K562 (cell line): ENCODE measurements around the gene NENF. TPM values are rescaled to one million over a fixed set of nuclear protein-coding genes. Genes with fewer than 3 reads are reported as not detected.
A peak's percentile ranks its signal among the peaks of the same experiment; 100 is the strongest.

Experiments used
- HIVEP1 ChIP-seq: fragments of 250-450 bp; sonication (Bioruptor Pico); IDR thresholded peaks from 2 replicates; pipeline ENCODE4 v1.4.0; 2020; ENCODE audit warnings: mild to moderate bottlenecking
- ZNF76 ChIP-seq: fragments of 250-450 bp; sonication (Bioruptor Pico); IDR thresholded peaks from 2 replicates; pipeline ENCODE4 v1.4.0; 2020; ENCODE audit warnings: mild to moderate bottlenecking, moderate library complexity, borderline replicate concordance
- polyA plus RNA-seq, 8 experiments: library from polyadenylated mRNA; depleted of rRNA in 4 of 8; stranded (reverse) in 5 of 8; unstranded in 3 of 8; fragments of >200 nt; fragmentation: Nextera tagmentation in 2 of 8; fragmentation: Illumina TruSeq in 1 of 8; extraction: Ambion mirVana in 2 of 8; extraction: Trizol in 1 of 8; gene quantifications; 2 replicates each; pipeline versions ENCODE4 v1.2.1 to v1.2.3, GENCODE V29; 2011 to 2014; ENCODE audit warnings: inconsistent platforms in 1 of 8, missing spikeins in 1 of 8
- total RNA-seq, 7 experiments: library from RNA; depleted of rRNA in 6 of 7; stranded (reverse); fragments of >200 nt in 6 of 7; fragmentation: Illumina TruSeq in 2 of 7; extraction: Trizol in 2 of 7; gene quantifications; 2 replicates each; pipeline versions ENCODE4 v1.2.1 to v1.2.3, GENCODE V29; 2011 to 2021; ENCODE audit warnings: low replicate concordance in 1 of 7
- TF ChIP-seq, protein P1 (sequence below): fragments of 450-650 bp; IDR thresholded peaks from 2 replicates; pipeline ENCODE4 v1.6.1; 2016; ENCODE audit warnings: mild to moderate bottlenecking, moderate library complexity
- TF ChIP-seq, protein P2 (sequence below): IDR thresholded peaks from 2 replicates; pipeline ENCODE4 v1.6.1; 2012; ENCODE audit warnings: low read depth, low read length, improper control_type of control experiment, borderline replicate concordance
- TF ChIP-seq, protein P3 (sequence below), 2 experiments: fragments of 450-650 bp in 1 of 2; sonication (generic) in 1 of 2; formaldehyde crosslinking; conservative IDR thresholded peaks; 2 replicates each; pipeline versions ENCODE4 v1.4.0 to v1.8.1; 2020 to 2022; ENCODE audit warnings: mild to moderate bottlenecking in 1 of 2, missing genetic modification reagents in 1 of 2
- TF ChIP-seq, protein P4 (sequence below): fragments of 200-800 bp; sonication (Bioruptor generic); IDR thresholded peaks from 2 replicates; pipeline ENCODE4 v1.6.1; 2016; ENCODE audit warnings: missing genetic modification characterization, missing compliant biosample characterization

The NENF gene
- total and polyA plus RNA-seq, 9 of the 15 experiments (the other 6 are each of a cell fraction or from before 2014, with no cell fraction given), result 6.1 to 100 (median 72.8) TPM

DNA sequence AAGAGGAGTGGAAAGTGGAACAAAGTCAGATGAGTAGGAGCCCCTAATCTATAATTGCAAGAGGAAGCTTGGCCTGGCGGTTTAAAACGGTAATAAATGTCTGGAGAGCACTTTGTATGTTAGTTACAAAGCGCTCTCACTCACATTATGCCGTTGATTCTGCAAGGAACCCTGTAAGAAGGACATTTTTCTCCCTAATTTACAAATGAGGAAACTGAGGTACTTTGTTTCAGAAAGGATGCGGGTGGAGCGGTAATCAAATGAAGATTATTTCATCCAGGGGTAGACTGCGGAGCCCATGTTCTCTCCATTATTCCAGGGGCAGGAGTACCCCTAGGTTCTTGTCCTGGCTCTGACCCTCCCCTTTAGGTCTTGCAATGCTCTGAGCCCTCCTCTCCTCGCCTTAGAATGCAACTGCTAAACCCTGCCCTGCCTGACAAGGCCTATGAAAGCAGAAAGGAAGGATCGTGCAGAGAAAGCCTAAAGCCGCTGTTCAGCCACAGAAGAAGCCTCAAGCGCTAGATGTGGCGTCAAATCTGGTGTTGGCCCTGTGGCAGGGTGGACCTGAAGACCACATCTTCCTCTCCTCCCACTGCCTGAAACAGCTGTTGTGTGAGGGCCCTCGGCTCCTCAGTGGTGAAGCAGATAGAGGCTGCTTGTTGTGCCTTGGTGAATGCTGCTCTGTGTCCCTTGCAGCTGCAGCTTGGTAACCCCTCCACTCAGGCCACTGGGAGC lies 17.4 kb upstream of the NENF start (continued):
- TF ChIP-seq, protein P1, sequence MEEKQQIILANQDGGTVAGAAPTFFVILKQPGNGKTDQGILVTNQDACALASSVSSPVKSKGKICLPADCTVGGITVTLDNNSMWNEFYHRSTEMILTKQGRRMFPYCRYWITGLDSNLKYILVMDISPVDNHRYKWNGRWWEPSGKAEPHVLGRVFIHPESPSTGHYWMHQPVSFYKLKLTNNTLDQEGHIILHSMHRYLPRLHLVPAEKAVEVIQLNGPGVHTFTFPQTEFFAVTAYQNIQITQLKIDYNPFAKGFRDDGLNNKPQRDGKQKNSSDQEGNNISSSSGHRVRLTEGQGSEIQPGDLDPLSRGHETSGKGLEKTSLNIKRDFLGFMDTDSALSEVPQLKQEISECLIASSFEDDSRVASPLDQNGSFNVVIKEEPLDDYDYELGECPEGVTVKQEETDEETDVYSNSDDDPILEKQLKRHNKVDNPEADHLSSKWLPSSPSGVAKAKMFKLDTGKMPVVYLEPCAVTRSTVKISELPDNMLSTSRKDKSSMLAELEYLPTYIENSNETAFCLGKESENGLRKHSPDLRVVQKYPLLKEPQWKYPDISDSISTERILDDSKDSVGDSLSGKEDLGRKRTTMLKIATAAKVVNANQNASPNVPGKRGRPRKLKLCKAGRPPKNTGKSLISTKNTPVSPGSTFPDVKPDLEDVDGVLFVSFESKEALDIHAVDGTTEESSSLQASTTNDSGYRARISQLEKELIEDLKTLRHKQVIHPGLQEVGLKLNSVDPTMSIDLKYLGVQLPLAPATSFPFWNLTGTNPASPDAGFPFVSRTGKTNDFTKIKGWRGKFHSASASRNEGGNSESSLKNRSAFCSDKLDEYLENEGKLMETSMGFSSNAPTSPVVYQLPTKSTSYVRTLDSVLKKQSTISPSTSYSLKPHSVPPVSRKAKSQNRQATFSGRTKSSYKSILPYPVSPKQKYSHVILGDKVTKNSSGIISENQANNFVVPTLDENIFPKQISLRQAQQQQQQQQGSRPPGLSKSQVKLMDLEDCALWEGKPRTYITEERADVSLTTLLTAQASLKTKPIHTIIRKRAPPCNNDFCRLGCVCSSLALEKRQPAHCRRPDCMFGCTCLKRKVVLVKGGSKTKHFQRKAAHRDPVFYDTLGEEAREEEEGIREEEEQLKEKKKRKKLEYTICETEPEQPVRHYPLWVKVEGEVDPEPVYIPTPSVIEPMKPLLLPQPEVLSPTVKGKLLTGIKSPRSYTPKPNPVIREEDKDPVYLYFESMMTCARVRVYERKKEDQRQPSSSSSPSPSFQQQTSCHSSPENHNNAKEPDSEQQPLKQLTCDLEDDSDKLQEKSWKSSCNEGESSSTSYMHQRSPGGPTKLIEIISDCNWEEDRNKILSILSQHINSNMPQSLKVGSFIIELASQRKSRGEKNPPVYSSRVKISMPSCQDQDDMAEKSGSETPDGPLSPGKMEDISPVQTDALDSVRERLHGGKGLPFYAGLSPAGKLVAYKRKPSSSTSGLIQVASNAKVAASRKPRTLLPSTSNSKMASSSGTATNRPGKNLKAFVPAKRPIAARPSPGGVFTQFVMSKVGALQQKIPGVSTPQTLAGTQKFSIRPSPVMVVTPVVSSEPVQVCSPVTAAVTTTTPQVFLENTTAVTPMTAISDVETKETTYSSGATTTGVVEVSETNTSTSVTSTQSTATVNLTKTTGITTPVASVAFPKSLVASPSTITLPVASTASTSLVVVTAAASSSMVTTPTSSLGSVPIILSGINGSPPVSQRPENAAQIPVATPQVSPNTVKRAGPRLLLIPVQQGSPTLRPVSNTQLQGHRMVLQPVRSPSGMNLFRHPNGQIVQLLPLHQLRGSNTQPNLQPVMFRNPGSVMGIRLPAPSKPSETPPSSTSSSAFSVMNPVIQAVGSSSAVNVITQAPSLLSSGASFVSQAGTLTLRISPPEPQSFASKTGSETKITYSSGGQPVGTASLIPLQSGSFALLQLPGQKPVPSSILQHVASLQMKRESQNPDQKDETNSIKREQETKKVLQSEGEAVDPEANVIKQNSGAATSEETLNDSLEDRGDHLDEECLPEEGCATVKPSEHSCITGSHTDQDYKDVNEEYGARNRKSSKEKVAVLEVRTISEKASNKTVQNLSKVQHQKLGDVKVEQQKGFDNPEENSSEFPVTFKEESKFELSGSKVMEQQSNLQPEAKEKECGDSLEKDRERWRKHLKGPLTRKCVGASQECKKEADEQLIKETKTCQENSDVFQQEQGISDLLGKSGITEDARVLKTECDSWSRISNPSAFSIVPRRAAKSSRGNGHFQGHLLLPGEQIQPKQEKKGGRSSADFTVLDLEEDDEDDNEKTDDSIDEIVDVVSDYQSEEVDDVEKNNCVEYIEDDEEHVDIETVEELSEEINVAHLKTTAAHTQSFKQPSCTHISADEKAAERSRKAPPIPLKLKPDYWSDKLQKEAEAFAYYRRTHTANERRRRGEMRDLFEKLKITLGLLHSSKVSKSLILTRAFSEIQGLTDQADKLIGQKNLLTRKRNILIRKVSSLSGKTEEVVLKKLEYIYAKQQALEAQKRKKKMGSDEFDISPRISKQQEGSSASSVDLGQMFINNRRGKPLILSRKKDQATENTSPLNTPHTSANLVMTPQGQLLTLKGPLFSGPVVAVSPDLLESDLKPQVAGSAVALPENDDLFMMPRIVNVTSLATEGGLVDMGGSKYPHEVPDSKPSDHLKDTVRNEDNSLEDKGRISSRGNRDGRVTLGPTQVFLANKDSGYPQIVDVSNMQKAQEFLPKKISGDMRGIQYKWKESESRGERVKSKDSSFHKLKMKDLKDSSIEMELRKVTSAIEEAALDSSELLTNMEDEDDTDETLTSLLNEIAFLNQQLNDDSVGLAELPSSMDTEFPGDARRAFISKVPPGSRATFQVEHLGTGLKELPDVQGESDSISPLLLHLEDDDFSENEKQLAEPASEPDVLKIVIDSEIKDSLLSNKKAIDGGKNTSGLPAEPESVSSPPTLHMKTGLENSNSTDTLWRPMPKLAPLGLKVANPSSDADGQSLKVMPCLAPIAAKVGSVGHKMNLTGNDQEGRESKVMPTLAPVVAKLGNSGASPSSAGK, result no peak; the same call in 1 of the 2 replicates
- TF ChIP-seq ZNF76 (CRISPR knock-in tag) (peak; percentile 28; the same call in 1 of the 2 replicates), HIVEP1 (CRISPR knock-in tag) (0 out of 2 replicates have a peak, but pooled peaks have one; percentile 27)
- TF ChIP-seq, protein P2, sequence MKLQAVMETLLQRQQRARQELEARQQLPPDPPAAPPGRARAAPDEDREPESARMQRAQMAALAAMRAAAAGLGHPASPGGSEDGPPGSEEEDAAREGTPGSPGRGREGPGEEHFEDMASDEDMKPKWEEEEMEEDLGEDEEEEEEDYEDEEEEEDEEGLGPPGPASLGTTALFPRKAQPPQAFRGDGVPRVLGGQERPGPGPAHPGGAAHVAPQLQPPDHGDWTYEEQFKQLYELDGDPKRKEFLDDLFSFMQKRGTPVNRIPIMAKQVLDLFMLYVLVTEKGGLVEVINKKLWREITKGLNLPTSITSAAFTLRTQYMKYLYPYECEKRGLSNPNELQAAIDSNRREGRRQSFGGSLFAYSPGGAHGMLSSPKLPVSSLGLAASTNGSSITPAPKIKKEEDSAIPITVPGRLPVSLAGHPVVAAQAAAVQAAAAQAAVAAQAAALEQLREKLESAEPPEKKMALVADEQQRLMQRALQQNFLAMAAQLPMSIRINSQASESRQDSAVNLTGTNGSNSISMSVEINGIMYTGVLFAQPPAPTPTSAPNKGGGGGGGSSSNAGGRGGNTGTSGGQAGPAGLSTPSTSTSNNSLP, result no peak
- TF ChIP-seq, protein P3, sequence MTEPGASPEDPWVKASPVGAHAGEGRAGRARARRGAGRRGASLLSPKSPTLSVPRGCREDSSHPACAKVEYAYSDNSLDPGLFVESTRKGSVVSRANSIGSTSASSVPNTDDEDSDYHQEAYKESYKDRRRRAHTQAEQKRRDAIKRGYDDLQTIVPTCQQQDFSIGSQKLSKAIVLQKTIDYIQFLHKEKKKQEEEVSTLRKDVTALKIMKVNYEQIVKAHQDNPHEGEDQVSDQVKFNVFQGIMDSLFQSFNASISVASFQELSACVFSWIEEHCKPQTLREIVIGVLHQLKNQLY (CRISPR knock-in tag; conservative IDR thresholded peaks at IDR 0.05), result no peak
- TF ChIP-seq, protein P4, sequence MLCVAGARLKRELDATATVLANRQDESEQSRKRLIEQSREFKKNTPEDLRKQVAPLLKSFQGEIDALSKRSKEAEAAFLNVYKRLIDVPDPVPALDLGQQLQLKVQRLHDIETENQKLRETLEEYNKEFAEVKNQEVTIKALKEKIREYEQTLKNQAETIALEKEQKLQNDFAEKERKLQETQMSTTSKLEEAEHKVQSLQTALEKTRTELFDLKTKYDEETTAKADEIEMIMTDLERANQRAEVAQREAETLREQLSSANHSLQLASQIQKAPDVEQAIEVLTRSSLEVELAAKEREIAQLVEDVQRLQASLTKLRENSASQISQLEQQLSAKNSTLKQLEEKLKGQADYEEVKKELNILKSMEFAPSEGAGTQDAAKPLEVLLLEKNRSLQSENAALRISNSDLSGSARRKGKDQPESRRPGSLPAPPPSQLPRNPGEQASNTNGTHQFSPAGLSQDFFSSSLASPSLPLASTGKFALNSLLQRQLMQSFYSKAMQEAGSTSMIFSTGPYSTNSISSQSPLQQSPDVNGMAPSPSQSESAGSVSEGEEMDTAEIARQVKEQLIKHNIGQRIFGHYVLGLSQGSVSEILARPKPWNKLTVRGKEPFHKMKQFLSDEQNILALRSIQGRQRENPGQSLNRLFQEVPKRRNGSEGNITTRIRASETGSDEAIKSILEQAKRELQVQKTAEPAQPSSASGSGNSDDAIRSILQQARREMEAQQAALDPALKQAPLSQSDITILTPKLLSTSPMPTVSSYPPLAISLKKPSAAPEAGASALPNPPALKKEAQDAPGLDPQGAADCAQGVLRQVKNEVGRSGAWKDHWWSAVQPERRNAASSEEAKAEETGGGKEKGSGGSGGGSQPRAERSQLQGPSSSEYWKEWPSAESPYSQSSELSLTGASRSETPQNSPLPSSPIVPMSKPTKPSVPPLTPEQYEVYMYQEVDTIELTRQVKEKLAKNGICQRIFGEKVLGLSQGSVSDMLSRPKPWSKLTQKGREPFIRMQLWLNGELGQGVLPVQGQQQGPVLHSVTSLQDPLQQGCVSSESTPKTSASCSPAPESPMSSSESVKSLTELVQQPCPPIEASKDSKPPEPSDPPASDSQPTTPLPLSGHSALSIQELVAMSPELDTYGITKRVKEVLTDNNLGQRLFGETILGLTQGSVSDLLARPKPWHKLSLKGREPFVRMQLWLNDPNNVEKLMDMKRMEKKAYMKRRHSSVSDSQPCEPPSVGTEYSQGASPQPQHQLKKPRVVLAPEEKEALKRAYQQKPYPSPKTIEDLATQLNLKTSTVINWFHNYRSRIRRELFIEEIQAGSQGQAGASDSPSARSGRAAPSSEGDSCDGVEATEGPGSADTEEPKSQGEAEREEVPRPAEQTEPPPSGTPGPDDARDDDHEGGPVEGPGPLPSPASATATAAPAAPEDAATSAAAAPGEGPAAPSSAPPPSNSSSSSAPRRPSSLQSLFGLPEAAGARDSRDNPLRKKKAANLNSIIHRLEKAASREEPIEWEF (CRISPR knock-in tag), result no peak
